ENCODE measurements around the gene CORIN.

The CORIN gene

GRCh38 chr4:47686294-47686872 is 151.5 kb downstream of the CORIN start:
- ATAC-seq (peak; percentile 86), DNase-seq (peak; percentile 74)

- DNase-seq (no peak), ATAC-seq (no peak)
These were observed 162.1 kb downstream of the CORIN start for GRCh38 chr4:47675806-47676205.

GRCh38 chr4:47674144-47674543 is 163.7 kb downstream of the CORIN start:
- no peak for ATAC-seq
- no peak for DNase-seq

- ATAC-seq (no peak), DNase-seq (no peak)
These were observed 165.2 kb downstream of the CORIN start for GRCh38 chr4:47672696-47673095.

- ATAC-seq (no peak), DNase-seq (no peak)
These were observed 167.9 kb downstream of the CORIN start for GRCh38 chr4:47669946-47670345.

GRCh38 chr4:47668810-47669408 is 169.0 kb downstream of the CORIN start:
- DNase-seq = peak; percentile 7
- ATAC-seq = peak; percentile 46

- DNase-seq (no peak), ATAC-seq (no peak)
These were observed 169.6 kb downstream of the CORIN start for GRCh38 chr4:47668256-47668655.

- ATAC-seq = no peak
- no peak for DNase-seq
These were observed 170.3 kb downstream of the CORIN start for GRCh38 chr4:47667552-47667951.

GRCh38 chr4:47664051-47664826 is 173.6 kb downstream of the CORIN start:
- ATAC-seq (no peak), DNase-seq (no peak)

- DNase-seq (peak; percentile 34), ATAC-seq (no peak)
These were observed 174.9 kb downstream of the CORIN start for GRCh38 chr4:47662975-47663374.

GRCh38 chr4:47661741-47662140 is 176.1 kb downstream of the CORIN start:
- no peak for ATAC-seq
- no peak for DNase-seq

- DNase-seq (no peak), ATAC-seq (no peak)
These were observed 178.5 kb downstream of the CORIN start for GRCh38 chr4:47659342-47659741.

GRCh38 chr4:47654972-47655693 is 182.7 kb downstream of the CORIN start:
- ATAC-seq (peak; percentile 94), DNase-seq (peak; percentile 13)

- ATAC-seq (no peak), DNase-seq (no peak)
These were observed 185.8 kb downstream of the CORIN start for GRCh38 chr4:47652092-47652491.

- DNase-seq = no peak
- no peak for ATAC-seq
These were observed 186.6 kb downstream of the CORIN start for GRCh38 chr4:47651231-47651630.

- DNase-seq (no peak), ATAC-seq (no peak)
These were observed 187.2 kb downstream of the CORIN start for GRCh38 chr4:47650584-47651130.

GRCh38 chr4:47647544-47647943 is 190.3 kb downstream of the CORIN start:
- DNase-seq = no peak
- no peak for ATAC-seq

GRCh38 chr4:47647029-47647428 is 190.8 kb downstream of the CORIN start:
- ATAC-seq (no peak), DNase-seq (no peak)

GRCh38 chr4:47646372-47646771 is 191.5 kb downstream of the CORIN start:
- DNase-seq (no peak), ATAC-seq (no peak)

GRCh38 chr4:47643845-47644244 is 194.0 kb downstream of the CORIN start:
- DNase-seq (no peak), ATAC-seq (no peak)

GRCh38 chr4:47642985-47643760 is 194.7 kb downstream of the CORIN start:
- DNase-seq (no peak), ATAC-seq (no peak)

Data from stimulated activated naive CD8-positive, alpha-beta T cell treated with anti-CD3 and anti-CD28 coated beads, Interleukin-15, Interleukin-2, amounts not matched to agents 100 U/mL and 50 U/mL, for 24 hours (primary cell).